Activated CD8-positive, alpha-beta memory T cell treated with anti-CD3 and anti-CD28 coated beads, Interleukin-2, amount 10 ng/mL, durations not matched to agents 7 days and 5 days (primary cell): Measurements from ENCODE around the gene LCNL1. TPM values are rescaled to one million over a fixed set of nuclear protein-coding genes. Genes with fewer than 3 reads are reported as not detected.

Experiments
- ATAC-seq: fragments of 150-1000 bp; cut with Tn5 transposase; one replicate; pipeline ENCODE4 v1.10.0; 2021; ENCODE audit warnings: moderate library complexity
- CTCF ChIA-PET: fragments of 350-600 bp; sonication (Branson Sonifier 250); formaldehyde crosslinking; loops from one replicate; lab custom pipeline; 2021; ENCODE audit warnings: antibody characterized with exemption; lab: Charles Lee
- DNase-seq: peaks from one replicate; pipeline ENCODE4 v3.0.0-alpha.2; 2020
- H3K27ac Mint-ChIP-seq: one replicate; pipeline ENCODE4 v1.8.0; 2021; ENCODE audit warnings: mild to moderate bottlenecking, mixed read lengths
- H3K27me3 Mint-ChIP-seq: one replicate; pipeline ENCODE4 v1.8.0; 2021; ENCODE audit warnings: mixed read lengths
- H3K36me3 Mint-ChIP-seq: one replicate; pipeline ENCODE4 v1.8.0; 2021; ENCODE audit warnings: mild to moderate bottlenecking, mixed read lengths
- H3K4me1 Mint-ChIP-seq: one replicate; pipeline ENCODE4 v1.8.0; 2021; ENCODE audit warnings: mixed read lengths
- H3K4me3 Mint-ChIP-seq: one replicate; pipeline ENCODE4 v1.8.0; 2021; ENCODE audit warnings: mild to moderate bottlenecking, moderate library complexity, mixed read lengths
- H3K9me3 Mint-ChIP-seq: one replicate; pipeline ENCODE4 v1.8.0; 2022; ENCODE audit warnings: low read depth, mixed read lengths
- total RNA-seq, 2 experiments: library from RNA; stranded (reverse); gene quantifications; one replicate each; pipeline ENCODE4 v1.2.3, GENCODE V29; 2021

The LCNL1 gene
- total RNA-seq, 2 experiments from 2014 or later, result 0.09 TPM; not detected in 1

- ATAC-seq (no peak), DNase-seq (no peak)
- Mint-ChIP-seq H3K27me3 (no peaks in the 10 kb centered on the region), H3K4me1 (peaks cover 15% of the 10 kb centered on the region), H3K27ac (no peak within 1 kb of the TSS), H3K4me3 (no peak within 1 kb of the TSS), H3K36me3 (no peaks in the 10 kb centered on the region), H3K9me3 (no peaks in the 10 kb centered on the region)
- CTCF ChIA-PET, result interaction anchor here (1.4 to 3.8 kb wide), 6 partner anchors 12 to 135 kb away, joined by 3 to 17 read pairs (median 10); partner anchors contain the start of gene AJM1
These were observed 5.6 kb upstream of the LCNL1 start, which contains the start of gene PTGDS for GRCh38 chr9:136977223-136977622. Gene PTGDS, plus strand, starts transcription at chr9:136977504. Its CDS starts 75 bp downstream, at chr9:136977579.

- Mint-ChIP-seq H3K9me3 (no peaks in the 10 kb centered on the region), H3K4me3 (no peak overlapping the region), H3K36me3 (no peaks in the 10 kb centered on the region), H3K27me3 (no peaks in the 10 kb centered on the region), H3K4me1 (peaks cover 15% of the 10 kb centered on the region), H3K27ac (no peak overlapping the region)
- CTCF ChIA-PET, result interaction anchor here (0.5 to 1.9 kb wide), 9 partner anchors 9 to 185 kb away, joined by 3 to 11 read pairs (median 3); partner anchors contain the start of genes FBXW5 and PAXX
- no peak for DNase-seq
- no peak for ATAC-seq
These were observed 5.1 kb upstream of the LCNL1 start for GRCh38 chr9:136977649-136978072.

- H3K9me3 Mint-ChIP-seq, result no peaks in the 10 kb centered on the region
- H3K27ac Mint-ChIP-seq, result no peak overlapping the region
- peak; percentile 63 for ATAC-seq
- no peak overlapping the region for H3K4me3 Mint-ChIP-seq
- H3K36me3 Mint-ChIP-seq, result no peaks in the 10 kb centered on the region
- peaks cover 5% of the 10 kb centered on the region for H3K27me3 Mint-ChIP-seq
- peak; percentile 83 for DNase-seq
- H3K4me1 Mint-ChIP-seq, result peaks cover 15% of the 10 kb centered on the region
- CTCF ChIA-PET, result interaction anchor here (0.5 to 1.9 kb wide), 10 partner anchors 9 to 186 kb away, joined by 3 to 11 read pairs (median 4); partner anchors contain the start of genes FBXW5 and PAXX
These were observed 4.5 kb upstream of the LCNL1 start for GRCh38 chr9:136978073-136978864.

- ATAC-seq (peak; percentile 5), DNase-seq (no peak)
- Mint-ChIP-seq H3K27ac (no peak overlapping the region), H3K4me1 (peaks cover 16% of the 10 kb centered on the region), H3K36me3 (no peaks in the 10 kb centered on the region), H3K9me3 (no peaks in the 10 kb centered on the region), H3K27me3 (peaks cover 9% of the 10 kb centered on the region), H3K4me3 (no peak overlapping the region)
- CTCF ChIA-PET, result interaction anchor here (1.2 to 1.9 kb wide), 7 partner anchors 13 to 117 kb away, joined by 3 to 11 read pairs (median 4); partner anchors contain the start of genes FBXW5 and PAXX
These were observed 3.8 kb upstream of the LCNL1 start for GRCh38 chr9:136978865-136979544.

GRCh38 chr9:136979769-136980587 lies 2.8 kb upstream of the LCNL1 start:
- CTCF ChIA-PET, result interaction anchor here (0.8 kb wide), 1 partner anchor 13 kb away, joined by 3 read pairs; no protein-coding TSS in a partner anchor
- ATAC-seq (no peak), DNase-seq (no peak)
- peaks cover 13% of the 10 kb centered on the region for H3K4me1 Mint-ChIP-seq
- no peak overlapping the region for H3K4me3 Mint-ChIP-seq
- no peaks in the 10 kb centered on the region for H3K36me3 Mint-ChIP-seq
- H3K9me3 Mint-ChIP-seq, result no peaks in the 10 kb centered on the region
- no peak overlapping the region for H3K27ac Mint-ChIP-seq
- H3K27me3 Mint-ChIP-seq, result peaks cover 11% of the 10 kb centered on the region

- no peak for ATAC-seq
- no peak overlapping the region for H3K4me3 Mint-ChIP-seq
- H3K9me3 Mint-ChIP-seq, result no peaks in the 10 kb centered on the region
- DNase-seq, result no peak
- H3K36me3 Mint-ChIP-seq, result no peaks in the 10 kb centered on the region
- H3K27me3 Mint-ChIP-seq, result peaks cover 11% of the 10 kb centered on the region
- peaks cover 4% of the 10 kb centered on the region for H3K4me1 Mint-ChIP-seq
- no peak overlapping the region for H3K27ac Mint-ChIP-seq
- CTCF ChIA-PET, result interaction anchor here (0.8 to 1.0 kb wide), 2 partner anchors 12 to 173 kb away, joined by 3 read pairs; partner anchors contain the start of gene RABL6
These were observed 1.9 kb upstream of the LCNL1 start for GRCh38 chr9:136980669-136981478.

- H3K27ac Mint-ChIP-seq, result no peak overlapping the region
- H3K36me3 Mint-ChIP-seq, result no peaks in the 10 kb centered on the region
- H3K4me1 Mint-ChIP-seq, result peaks cover 1% of the 10 kb centered on the region
- H3K9me3 Mint-ChIP-seq, result no peaks in the 10 kb centered on the region
- peaks cover 16% of the 10 kb centered on the region for H3K27me3 Mint-ChIP-seq
- ATAC-seq (no peak), DNase-seq (no peak)
- CTCF ChIA-PET, result interaction anchor here (0.6 to 1.5 kb wide), 4 partner anchors 10 to 174 kb away, joined by 3 to 6 read pairs (median 3); partner anchors contain the start of genes CLIC3, PAXX and RABL6
- no peak overlapping the region for H3K4me3 Mint-ChIP-seq
These were observed 1.1 kb upstream of the LCNL1 start for GRCh38 chr9:136981588-136982231.

GRCh38 chr9:136983167-136983566 lies 374 bp downstream of the LCNL1 start:
- ATAC-seq, result no peak
- CTCF ChIA-PET, result interaction anchor here (1.0 kb wide), 1 partner anchor 35 kb away, joined by 5 read pairs; no protein-coding TSS in a partner anchor
- H3K27ac Mint-ChIP-seq, result no peak overlapping the region
- DNase-seq, result no peak
- no peaks in the 10 kb centered on the region for H3K36me3 Mint-ChIP-seq
- no peaks in the 10 kb centered on the region for H3K9me3 Mint-ChIP-seq
- H3K27me3 Mint-ChIP-seq, result peaks cover 25% of the 10 kb centered on the region
- peaks cover 1% of the 10 kb centered on the region for H3K4me1 Mint-ChIP-seq
- H3K4me3 Mint-ChIP-seq, result no peak overlapping the region

- peaks cover 1% of the 10 kb centered on the region for H3K4me1 Mint-ChIP-seq
- H3K27ac Mint-ChIP-seq, result no peak overlapping the region
- ATAC-seq (no peak), DNase-seq (no peak)
- H3K27me3 Mint-ChIP-seq, result peaks cover 25% of the 10 kb centered on the region
- H3K9me3 Mint-ChIP-seq, result no peaks in the 10 kb centered on the region
- CTCF ChIA-PET, result no interaction called here
- H3K36me3 Mint-ChIP-seq, result no peaks in the 10 kb centered on the region
- H3K4me3 Mint-ChIP-seq, result no peak overlapping the region
These were observed 992 bp downstream of the LCNL1 start for GRCh38 chr9:136983656-136984314.

GRCh38 chr9:136984464-136985026 lies 1.8 kb downstream of the LCNL1 start:
- H3K27me3 Mint-ChIP-seq, result peaks cover 25% of the 10 kb centered on the region
- CTCF ChIA-PET, result interaction anchor here (0.6 to 2.1 kb wide), 3 partner anchors 45 to 75 kb away, joined by 3 to 6 read pairs (median 6); no protein-coding TSS in a partner anchor
- H3K9me3 Mint-ChIP-seq, result no peaks in the 10 kb centered on the region
- peaks cover 1% of the 10 kb centered on the region for H3K4me1 Mint-ChIP-seq
- H3K4me3 Mint-ChIP-seq, result no peak overlapping the region
- H3K36me3 Mint-ChIP-seq, result no peaks in the 10 kb centered on the region
- no peak overlapping the region for H3K27ac Mint-ChIP-seq
- DNase-seq (no peak), ATAC-seq (no peak)
